ENCODE measurements around the gene NEK10. TPM values are rescaled to one million over a fixed set of nuclear protein-coding genes. Genes with fewer than 3 reads are reported as not detected.

The NEK10 gene
- total RNA-seq, 1 experiment from 2014 or later = 1.2 TPM

DNA sequence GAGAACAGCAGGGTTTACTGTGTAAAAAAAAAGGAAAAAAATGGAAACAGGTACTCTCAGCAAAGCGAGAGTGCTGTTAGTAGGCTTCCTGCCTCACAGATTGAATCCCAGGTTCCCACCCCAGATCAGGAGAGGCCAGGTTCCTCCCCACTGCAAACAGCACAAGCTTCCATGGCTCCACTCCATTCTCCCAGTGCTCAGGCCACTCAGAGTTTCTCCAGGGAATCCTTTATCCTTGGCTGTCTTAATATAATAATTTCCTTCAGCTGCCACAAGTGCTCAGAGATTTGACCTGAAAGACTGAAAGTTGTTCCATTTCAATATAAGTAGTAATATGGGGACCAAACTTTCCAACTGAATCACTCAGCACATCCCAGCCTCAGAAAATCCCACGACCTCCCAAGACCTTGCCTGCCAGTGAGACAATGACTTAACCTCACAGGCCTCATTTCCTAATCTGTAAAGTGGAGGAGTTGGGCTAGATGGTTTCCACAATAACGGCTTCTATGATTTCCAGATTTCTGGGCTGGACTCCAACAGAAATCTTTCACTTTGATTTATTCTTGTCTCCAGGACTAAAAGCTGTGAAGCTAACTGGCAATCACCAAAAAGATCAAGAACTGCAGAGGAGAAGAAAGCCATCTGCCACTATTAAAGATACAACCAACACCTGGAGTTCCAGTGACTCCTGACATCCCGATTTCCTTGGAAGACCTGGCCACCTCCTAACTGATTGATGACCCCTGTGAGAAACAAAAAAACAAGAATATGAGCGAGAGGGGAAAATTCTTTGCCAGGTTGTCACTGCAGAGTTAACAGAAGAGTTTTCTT lies 289.5 kb downstream of the NEK10 start:
- no peak overlapping the region for H3K9ac ChIP-seq (ENCODE audit: low read length)
- ChIA-PET RAD21 (ENCODE audit: low non-redundant PET in 1 of 2, low total read pairs in 2 of 2, uncharacterized antibody in 2 of 2, unreplicated experiment in 2 of 2) (no interaction called here), CTCF (no interaction called here), POLR2A (no interaction called here)
- no peaks in the 10 kb centered on the region for H3K27me3 ChIP-seq (ENCODE audit: insufficient read depth, low read length)
- no peak overlapping the region for H3K27ac ChIP-seq (ENCODE audit: low read depth, low read length)
- ATAC-seq (no peak), DNase-seq (ENCODE audit: low read depth, low spot score) (no peak)
- H3K4me3 ChIP-seq (replicated peaks in 1 of 2; ENCODE audit: low read depth in 1 of 2, low read length in 2 of 2) = no peak overlapping the region
- no peaks in the 10 kb centered on the region for H3K9me2 ChIP-seq (ENCODE audit: insufficient read depth)
- no peak overlapping the region for H3K4me2 ChIP-seq (ENCODE audit: low read length)
- no peak overlapping the region for H2AFZ ChIP-seq (ENCODE audit: low read depth, low read length, poor library complexity, severe bottlenecking)
- no peaks in the 10 kb centered on the region for H4K20me1 ChIP-seq (ENCODE audit: insufficient read depth)
- BruUV-seq (replicated peaks) = no TSS peak
- H3K4me1 ChIP-seq (ENCODE audit: control insufficient read depth in 1 of 2, insufficient read depth in 2 of 2, low read length in 2 of 2) = no peaks in the 10 kb centered on the region
- no peaks in the 10 kb centered on the region for H3K9me3 ChIP-seq (ENCODE audit: control insufficient read depth in 1 of 2, insufficient read depth in 1 of 2, low read depth in 1 of 2, low read length in 2 of 2)
- intact Hi-C loops (cut with micrococcal nuclease) = no loop called here
- no peaks in the 10 kb centered on the region for H3K79me2 ChIP-seq (ENCODE audit: insufficient read depth, low read length)
- no peaks in the 10 kb centered on the region for H3K36me3 ChIP-seq (ENCODE audit: control insufficient read depth in 1 of 2, insufficient read depth in 2 of 2, low read length in 2 of 2)
- no peak for TF ChIP-seq RAD21 (IDR thresholded peaks at IDR 0.05; ENCODE audit: low read depth)
- TF ChIP-seq TCF7L2 (IDR thresholded peaks at IDR 0.05; ENCODE audit: borderline replicate concordance, extremely low read depth, insufficient read depth, insufficient read length) = no peak
- no peak for TF ChIP-seq ATF3 (IDR thresholded peaks at IDR 0.05)
- no peak for TF ChIP-seq JUND (IDR thresholded peaks at IDR 0.05)
- TF ChIP-seq MAX (IDR thresholded peaks at IDR 0.05) = no peak
- TF ChIP-seq FOSL1 (IDR thresholded peaks at IDR 0.05; ENCODE audit: low read depth) = no peak
- TF ChIP-seq, protein P1, sequence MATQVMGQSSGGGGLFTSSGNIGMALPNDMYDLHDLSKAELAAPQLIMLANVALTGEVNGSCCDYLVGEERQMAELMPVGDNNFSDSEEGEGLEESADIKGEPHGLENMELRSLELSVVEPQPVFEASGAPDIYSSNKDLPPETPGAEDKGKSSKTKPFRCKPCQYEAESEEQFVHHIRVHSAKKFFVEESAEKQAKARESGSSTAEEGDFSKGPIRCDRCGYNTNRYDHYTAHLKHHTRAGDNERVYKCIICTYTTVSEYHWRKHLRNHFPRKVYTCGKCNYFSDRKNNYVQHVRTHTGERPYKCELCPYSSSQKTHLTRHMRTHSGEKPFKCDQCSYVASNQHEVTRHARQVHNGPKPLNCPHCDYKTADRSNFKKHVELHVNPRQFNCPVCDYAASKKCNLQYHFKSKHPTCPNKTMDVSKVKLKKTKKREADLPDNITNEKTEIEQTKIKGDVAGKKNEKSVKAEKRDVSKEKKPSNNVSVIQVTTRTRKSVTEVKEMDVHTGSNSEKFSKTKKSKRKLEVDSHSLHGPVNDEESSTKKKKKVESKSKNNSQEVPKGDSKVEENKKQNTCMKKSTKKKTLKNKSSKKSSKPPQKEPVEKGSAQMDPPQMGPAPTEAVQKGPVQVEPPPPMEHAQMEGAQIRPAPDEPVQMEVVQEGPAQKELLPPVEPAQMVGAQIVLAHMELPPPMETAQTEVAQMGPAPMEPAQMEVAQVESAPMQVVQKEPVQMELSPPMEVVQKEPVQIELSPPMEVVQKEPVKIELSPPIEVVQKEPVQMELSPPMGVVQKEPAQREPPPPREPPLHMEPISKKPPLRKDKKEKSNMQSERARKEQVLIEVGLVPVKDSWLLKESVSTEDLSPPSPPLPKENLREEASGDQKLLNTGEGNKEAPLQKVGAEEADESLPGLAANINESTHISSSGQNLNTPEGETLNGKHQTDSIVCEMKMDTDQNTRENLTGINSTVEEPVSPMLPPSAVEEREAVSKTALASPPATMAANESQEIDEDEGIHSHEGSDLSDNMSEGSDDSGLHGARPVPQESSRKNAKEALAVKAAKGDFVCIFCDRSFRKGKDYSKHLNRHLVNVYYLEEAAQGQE (IDR thresholded peaks at IDR 0.05; ENCODE audit: low read depth) = no peak
- TF ChIP-seq SIN3A (IDR thresholded peaks at IDR 0.05; ENCODE audit: low read depth) = no peak
- TF ChIP-seq POLR2A (IDR thresholded peaks at IDR 0.05; ENCODE audit: borderline replicate concordance, extremely low read depth, insufficient read depth, insufficient read length) = no peak
- no peak for TF ChIP-seq SRF (IDR thresholded peaks at IDR 0.05; ENCODE audit: low read depth)
- TF ChIP-seq ELF1 (IDR thresholded peaks at IDR 0.05; ENCODE audit: borderline replicate concordance, low read depth) = no peak
- TF ChIP-seq CEBPB (IDR thresholded peaks at IDR 0.05; ENCODE audit: low read depth) = no peak
